NCI-H774 (cell line): ENCODE data around the gene SYNE3.

Experiments
- DNase-seq: peaks from one replicate; lab custom pipeline; 2025; lab: John Stamatoyannopoulos, UW

SYNE3 gene

DNA sequence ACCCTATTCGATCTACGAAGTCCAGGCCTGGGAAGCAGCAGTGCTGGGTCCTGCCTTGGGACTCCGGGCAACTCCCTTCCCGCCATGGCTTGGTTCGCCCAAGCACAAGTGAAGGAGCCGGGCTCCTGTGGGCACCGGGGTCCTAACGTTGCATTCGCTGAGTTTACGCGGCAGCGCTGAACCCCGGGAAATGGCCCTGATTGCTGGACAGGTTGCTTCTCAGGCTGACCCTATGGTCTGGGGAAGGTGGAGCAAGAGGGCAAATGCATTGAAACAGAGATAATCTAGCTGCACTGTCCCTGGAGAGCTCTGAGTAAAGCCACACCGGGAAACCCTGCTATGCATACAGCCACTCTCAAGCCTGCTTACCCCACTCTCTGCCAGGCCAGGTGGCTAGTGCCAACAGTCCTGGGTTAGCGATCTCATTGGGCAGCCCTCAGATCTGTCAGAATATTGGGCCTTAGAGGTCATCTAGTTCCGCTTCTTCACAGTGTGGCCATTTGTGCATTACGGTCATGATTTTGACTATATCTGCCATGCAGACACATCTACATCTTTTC lies 11.3 kb downstream of the SYNE3 start:
- DNase-seq = no peak

DNA sequence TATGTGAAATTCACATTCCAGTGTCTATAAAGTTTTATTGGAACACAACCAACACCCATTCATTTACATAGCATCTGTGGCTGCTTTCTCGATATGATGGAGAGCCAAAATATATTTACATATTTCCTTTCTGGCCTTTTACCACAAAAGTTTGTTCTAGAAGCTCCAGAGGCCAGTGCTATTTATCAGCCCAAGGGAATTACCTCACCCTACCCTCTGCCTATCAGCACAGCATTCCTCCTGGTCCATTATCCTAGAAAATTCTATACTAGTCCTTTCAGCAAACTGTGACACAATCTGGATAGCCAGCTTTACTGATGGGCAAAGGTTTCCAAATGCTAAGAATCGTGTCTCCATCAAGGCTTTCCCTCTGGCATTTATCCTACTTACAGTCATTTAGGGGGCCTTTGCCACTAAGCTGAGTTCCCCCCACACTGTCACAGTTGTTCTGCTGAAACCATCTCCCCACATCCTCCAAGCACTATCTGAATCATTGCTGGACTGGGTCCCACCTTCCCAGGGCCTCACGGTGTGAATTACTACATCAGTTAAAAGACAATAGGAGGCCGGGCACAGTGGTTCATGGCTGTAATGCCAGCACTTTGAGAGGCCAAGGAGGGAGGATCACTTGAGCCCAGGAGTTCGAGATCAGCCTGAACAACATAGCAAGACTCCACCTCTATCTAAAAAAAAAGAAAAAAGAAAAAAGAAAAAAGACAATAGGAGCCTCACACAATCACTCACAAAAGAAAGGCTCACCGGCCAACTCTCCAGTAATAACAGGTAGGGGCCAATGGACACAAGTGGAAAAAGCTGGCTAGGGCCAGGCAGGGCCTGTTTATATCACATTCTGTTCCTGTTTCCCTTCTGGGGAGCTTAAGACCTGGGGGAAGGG lies 12.1 kb downstream of the SYNE3 start:
- DNase-seq = no peak

DNA sequence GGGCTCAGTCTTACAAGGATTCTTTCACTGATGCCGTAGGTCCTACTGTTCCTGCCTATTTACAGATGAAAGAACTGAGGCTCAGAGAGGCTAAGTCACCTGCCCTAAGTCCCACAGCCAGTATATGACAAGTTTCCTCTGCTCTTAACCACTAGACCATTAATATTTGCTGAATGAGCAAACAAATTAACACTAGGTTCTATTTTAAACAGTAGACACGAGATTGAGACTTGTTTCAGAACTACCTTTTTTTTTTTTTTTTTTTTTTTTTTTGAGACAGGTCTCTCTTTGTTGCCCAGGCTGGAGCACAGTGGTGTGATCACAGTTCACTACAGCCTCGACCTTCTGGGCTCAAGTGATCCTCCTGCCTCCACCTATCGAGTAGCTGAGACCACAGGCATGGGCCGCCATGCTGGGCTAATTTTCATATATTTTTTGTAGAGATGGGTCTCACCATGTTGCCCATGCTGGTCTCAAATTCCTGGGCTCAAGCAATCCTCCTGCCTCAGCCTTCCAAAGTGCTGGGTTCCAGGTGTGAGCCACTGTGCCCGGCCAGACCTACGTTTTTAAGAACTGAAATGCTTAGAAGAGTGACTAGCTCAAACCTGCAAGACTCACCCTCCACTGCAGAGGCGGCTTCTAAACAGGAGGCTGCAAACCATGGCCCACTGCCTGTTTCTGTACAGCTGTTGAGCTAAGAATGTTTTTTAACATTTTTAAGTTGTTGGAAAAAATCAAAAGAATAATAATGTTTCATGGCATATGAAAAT lies 12.9 kb downstream of the SYNE3 start:
- DNase-seq = no peak

DNA sequence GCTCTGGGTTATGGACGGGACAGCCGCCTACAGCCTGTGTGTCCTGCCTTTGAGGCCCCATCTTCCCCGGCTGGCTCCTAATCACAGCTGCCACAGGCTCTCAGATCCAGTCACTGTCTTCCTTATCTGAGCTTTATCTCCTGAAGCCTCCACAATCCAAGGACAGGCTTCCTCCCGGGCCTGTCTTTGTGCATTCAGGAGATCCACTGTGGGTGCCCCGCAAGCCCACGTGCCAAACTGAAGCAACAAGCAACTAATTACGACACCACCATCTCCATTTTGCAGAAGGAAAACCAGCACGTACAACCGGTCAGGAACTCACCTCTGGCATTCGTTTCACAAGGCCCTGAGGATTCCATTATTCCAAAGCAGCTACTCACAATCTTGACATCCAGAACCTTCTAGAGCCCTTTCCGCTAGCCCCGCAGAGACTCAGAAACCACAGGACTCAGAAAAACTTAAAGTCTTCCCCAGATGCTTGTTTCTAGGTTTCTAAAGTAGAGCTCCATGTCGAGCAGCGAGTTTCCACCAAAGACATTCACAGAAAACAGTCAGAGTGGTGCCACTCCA lies 14.0 kb downstream of the SYNE3 start:
- no peak for DNase-seq

DNA sequence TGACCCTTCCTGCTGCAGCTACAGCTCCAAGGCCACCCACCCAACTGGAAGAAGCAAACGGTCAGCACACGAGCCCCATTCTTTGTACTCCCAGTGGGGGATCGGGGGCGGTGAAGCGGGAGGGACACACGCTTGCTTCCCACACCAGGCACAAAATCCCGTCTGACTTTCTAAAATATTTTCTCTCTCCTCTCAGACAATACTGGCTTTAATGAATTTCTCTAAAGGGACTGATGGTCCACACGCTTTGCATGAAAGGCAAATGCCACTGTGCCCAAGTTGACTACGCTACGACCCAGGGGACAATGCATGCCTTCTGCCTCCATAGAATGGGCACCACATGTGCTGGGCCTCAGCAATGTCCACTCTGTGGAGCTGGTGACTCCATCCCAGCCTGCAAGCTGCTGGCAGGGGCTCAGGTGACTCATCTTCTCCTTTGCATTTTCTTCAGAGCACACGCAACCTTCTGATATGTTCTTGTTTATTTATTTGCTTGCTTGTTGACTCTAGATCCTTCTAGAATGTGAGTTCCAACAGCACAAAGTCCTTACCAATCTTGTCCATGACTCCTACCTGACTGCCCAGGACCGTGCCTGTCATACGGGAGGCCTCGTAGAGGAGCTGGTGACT lies 15.6 kb downstream of the SYNE3 start:
- DNase-seq = no peak

DNA sequence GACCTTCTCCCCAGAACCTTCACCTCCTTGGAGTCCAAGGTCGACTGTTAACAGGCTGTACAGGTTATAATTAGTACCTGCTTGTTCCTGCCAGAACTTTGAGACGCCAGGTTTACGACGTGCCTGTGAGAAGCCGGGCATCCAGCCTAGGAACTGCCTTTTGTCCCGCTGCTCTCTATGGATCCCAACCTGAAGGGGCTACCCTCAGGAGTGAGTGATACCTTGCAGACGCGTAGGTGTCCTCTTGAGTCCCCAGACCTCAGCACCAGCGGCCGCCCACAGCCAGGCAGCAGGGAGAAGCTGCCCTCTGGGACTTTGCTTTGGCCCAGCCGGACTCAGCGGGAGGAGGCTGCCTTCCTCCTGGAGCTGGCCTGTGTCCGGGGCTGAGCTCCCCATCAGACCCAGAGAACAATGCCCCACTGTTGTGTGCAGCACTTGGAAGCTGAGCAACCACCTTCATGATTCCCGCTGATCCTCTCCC lies 16.2 kb downstream of the SYNE3 start:
- no peak for DNase-seq

DNA sequence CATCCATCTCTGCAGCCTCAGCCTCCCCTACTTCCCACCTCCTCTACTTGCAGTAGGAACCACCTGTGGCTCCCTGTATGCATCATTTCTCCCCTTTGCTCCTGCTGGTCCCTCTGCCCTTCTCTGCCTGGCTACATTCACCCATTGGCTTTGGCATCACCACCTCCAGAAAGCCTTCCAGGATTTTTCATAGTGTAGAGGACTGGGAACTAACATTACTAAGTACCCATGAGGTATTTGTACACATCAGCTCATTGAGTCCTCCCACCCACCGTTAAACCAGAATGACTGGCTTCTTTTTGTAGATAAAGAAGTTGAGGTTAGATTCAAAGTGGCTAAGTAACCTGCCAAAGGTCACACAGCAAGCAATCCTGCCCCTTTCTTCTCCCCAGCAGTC lies 17.1 kb downstream of the SYNE3 start:
- DNase-seq = no peak

DNA sequence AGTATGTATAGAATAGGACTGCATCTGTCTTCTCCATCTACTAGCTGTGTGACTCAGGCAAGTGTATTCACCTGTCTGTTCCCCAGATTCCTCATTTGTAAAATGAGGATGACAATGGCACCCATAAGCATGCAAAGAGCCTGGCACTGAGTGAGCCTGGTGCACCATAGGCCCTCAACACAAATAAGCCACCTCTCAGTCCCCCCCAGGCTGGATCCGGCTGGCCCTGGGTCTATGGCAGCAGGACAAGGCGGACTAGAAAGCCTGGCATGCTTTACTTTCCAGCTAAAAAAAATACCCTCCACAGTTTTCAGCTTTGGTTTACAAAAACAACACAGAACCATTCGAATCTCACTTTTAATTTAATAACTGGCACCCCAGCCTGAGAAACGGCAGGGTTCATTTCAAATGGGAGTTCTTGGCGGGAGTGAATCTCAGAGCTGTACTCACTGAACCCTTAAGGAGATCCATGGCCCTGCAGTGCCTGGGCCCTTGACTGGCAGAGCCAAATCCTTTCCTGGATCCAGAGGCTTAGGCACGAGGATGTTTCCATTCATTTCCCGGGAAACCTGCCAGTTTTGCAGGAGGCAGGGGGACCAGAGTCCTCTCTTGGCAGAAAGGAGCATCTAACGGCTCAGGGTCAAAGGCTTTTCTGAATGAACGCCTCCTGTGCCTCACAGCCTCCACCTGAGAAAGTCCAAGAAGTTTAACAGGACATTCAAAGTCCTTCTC lies 17.7 kb downstream of the SYNE3 start:
- no peak for DNase-seq

DNA sequence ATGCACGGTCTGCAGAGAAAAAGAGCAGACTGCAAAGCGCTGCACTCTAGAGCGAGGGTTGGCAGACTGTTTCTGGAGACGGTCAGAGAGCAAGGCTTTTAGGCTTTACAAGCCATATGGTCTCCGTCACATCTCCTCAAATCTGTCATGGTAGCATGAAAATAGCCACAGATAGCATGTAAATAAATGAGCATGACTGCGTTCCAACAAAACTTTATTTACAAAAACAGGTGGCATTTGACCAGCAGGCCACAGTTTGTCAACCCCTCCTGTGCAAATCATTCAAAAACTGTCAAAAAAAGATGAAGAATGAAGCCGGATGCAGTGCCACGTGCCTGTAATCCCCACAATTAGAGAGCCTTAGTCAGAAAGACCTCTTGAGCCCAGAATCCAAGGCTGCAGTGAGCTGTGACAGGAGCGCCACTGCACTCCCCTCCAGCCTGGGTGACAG lies 18.9 kb downstream of the SYNE3 start:
- DNase-seq = no peak

DNA sequence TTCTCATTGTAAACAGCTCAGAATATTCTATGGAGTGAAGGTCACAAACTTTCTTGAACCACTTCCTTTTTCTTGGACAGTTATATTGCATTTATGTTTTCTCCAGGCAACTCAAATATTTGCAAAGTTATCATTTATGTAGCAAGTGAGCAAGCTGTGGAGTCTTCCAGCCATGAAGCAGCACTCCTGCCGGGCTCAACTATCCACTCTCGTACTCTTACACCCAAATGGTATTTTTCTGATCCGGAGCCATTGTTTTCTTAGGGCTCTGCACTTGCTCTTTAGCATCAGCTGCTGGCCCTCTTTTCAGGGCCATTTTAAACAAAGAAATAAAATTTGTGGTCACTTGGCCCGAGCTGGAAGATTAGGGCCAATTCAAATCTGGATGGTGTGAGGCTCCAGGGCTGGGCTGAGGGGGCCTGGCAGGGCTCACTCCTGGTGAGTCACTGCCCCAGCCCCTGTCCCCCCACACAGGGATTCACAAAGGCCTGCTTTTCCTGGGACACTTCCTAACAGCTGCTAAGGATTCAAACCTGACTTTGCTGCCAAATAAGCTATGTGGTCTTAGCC lies 19.7 kb downstream of the SYNE3 start:
- no peak for DNase-seq

DNA sequence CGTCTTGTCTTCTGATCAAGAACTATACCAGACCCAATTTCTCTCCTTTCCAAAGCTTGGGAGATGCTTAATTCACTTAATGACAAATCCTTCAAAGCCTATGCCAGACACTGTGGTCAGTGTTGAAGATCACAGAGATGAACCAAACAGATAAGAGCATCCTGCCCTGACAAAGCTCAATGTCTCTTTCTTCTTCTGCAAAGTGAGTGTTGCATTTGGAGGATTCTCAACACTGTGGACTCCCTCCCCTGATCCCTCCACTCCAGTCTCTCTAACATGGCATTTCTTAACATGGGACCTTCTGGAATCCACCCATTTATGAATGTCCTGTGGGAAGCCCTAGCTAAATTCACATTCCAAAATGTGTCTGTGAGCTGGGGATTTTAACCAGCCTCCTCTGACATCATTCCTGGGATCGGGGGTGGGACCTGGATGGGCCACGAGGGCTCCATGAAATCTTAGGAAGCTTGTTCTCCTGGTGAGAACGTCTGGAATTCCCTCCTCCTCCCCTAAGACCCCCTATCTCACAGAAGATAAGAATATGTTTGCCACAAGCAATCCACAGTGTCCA lies 20.3 kb downstream of the SYNE3 start:
- no peak for DNase-seq

DNA sequence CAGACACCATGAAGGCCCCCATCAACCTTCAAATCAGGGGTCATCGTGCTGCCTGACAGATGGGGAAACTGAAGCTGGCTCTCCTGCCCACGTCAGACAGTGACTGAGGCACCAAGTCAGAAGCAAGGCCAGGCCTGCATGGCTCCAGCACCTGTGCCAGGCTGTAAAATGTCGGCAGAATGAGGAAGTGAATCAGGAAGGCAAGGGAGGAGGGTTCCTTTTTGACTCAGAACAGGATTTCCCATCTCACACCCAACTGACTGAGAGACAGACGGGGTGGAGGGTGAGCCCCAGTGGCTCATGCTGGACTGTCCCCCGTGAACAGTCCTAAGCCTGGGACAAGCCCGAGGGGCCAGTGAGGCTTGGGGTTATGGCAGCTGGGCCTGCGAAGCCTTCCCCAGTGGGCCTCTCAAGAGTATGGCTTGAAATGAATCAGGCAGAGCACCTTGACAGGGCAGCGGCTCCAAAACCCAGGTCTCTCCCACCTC lies 20.9 kb downstream of the SYNE3 start:
- DNase-seq = no peak

DNA sequence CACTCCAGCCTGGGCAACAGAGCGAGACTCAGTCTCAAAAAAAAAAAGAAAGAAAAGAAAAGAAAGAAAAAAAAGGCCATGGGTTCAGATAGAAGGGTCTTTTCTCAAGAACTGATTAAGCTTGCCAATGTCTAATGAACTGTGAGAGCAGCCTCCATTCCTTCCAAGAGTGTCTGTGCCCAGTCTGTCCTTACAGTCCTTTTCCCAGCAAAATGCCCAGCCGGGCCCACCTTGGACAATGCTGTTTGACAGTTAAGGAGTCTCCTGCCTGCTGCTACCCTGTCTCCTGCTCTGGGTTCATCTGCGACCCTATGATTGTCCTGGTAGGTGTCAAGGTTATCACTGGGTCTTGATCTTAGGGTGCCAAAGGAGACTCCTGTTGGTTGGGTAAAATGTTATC lies 21.4 kb downstream of the SYNE3 start:
- no peak for DNase-seq

DNA sequence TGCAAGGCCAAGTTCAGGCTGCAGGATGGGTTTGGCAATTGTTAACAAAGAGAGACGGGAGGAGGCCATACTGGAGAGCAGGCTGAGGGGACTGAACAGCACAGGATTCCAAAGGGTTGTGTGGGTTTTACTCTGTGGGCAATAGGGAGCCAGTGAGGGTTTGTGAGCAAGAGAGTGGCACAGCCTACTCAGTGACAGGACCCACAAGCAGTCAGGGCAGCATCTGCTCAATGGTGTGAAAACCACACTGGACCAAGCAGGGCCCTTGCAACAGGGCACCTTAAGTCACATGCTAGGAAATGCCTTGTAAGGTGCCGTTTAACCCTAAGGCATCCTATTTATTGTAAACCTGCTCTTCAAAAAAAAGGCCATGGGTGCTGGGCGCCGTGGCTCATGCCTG lies 22.0 kb downstream of the SYNE3 start:
- DNase-seq = no peak

DNA sequence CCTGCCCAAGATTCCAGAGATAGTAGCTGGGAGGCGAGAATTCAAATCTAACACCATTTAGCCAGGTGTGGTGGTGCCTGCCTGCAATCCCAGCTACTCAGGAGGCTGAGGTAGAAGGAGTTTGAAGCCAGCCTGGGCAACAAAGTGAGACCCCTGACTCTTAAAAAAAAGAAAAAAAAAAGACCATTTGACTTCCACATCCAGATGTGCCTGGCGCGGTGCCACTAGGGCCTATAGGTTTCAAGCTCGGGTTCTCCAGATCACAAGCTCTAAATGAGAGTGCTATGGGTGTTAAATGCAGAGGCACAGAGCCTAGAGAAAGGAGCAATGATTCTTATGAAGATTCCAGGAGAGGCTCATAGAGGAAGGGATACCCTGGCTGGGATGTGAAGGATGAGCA lies 22.5 kb downstream of the SYNE3 start:
- DNase-seq = no peak

DNA sequence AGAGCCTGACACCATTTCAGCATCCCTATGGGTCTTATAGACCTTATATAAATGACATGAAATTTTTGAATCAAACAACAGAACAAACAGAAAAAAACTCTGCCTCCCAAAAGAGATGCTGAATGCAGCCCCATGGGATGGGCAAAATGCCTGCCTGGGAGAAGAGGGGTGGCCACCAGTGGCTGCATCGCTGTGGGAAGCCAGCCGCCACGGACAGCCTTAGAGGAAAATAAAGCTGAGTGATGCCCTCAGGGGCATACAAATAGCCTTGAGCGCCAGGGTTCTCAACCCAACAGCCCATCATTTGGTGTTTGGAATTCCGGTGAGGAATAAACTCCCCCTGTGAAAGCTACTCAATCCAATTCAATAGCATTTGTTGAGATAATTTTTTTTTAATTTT lies 22.9 kb downstream of the SYNE3 start:
- DNase-seq = no peak

DNA sequence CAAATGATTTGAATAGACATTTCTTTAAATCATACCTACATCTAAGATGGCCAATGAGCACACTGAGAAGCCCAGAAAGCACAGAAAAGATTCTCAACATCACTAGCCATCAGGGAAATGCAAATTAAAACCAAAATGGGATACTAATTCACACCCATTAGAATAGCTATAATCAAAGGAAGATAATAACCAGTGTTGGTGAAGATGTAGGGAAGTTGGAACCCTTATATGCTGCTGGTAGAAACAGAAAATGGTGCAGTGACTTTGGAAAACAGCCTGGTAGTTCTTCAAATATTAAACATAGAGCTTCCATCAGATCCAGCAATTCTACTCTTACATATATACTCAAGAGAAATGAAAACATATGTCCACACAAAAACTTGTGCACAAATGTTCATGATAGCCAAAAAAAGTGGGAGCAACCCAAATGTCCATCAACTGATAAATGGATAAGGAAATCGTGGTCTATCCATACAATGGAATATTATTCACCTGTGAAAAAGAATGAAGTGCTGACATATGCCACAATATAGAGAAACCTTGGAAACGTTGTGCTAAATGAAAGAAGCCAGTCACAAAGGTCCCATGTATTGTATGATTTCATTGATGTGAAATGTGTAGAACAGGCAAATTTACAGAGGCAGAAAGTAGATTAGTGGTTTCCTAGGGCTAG lies 24.4 kb downstream of the SYNE3 start:
- no peak for DNase-seq

DNA sequence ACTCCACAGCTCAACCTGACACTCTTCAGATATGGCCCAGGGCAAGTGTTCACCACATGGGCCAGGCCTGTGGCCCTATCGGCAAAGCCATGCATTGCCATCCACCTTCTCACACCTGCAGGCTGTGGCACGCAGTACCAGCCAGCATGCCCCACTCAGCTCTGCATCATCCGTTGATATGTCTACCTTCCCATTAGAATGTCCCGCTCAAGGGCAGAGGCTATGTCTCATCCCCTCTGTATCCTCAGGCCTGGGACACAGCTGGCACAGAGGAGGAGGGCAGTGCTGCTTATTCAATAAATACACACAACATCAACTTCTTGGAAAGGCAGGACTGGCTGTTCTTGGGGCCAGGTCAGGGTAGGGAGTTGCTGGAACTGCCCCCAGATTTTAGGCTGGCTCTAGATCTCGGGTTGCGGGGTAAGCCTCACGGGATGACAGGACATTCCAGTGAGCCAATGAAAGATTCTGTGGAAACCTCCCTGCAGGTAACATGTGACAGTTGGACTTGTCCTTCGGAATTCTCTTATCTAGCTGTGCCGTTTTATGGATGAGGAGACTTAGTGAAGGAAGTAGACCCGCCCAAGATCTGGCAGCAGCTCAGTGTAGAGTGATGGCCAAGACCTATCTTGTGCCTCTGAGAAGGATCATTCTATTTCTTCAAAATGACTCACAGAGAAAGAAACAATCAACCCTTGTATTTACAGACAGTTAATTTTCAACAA lies 25.6 kb downstream of the SYNE3 start:
- no peak for DNase-seq

DNA sequence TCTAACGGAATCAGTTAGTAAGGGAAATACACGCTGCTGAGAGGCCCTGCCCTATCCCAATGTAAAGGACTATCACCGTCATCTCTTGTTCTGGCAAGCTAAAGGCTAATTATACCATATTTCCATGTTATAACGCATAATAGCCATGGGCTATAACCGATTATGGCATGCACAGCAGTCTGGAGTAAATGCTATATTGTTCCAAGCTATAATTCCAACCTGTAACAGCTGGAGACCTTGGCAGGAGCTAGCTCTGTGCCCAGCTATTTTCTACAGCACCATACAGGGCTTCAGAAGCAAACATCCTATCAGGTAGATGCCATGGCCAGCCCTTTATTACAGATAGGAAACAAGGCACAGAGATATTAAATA lies 26.3 kb downstream of the SYNE3 start:
- no peak for DNase-seq
